Stimulated activated CD4-positive, alpha-beta T cell treated with anti-CD3 and anti-CD28 coated beads, Interleukin-4, amount 100 ng/mL, for 48 hours (primary cell): ENCODE measurements around the gene TCEANC2.

Experiments used
- DNase-seq, 2 donors: peaks; one replicate each; pipeline ENCODE4 v3.0.0-alpha.2; 2020; ENCODE audit warnings: low read depth in 2 of 2

TCEANC2 gene

DNA sequence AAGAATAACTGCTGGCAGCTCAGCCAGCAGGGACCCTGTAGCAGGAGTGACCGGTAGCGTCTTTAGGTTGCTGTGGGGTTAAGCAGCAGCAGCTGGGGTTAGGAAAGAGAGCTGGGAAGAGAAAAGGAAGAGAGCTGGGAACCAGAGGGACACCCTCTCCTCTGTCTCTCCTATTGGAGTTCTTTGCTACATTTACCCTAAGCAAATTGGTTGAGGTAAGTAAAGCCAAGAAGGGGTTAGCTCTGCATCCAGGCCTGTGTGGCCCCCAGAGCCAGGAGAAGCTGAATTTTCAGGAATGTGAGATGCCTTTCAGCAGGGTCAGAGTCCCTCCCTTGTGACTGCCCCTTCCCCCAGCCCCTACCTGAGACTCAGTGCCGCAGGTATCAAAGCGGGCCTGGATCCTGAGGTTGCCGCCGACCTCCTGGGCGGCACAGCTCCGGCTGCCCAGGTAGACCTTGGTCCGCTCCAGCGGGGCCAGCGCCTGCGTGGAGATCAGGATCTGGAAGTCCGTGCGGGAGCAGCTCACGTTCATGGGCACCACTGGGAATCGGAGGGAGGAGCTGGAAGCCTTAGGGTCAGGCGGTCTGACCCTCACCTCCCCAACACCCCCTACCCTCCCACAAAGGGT is 83.0 kb downstream of the TCEANC2 start:
- no peak for DNase-seq

GRCh38 chr1:54136963-54137533 is 83.6 kb downstream of the TCEANC2 start:
- DNase-seq: no peak

- DNase-seq: no peak
Measured at GRCh38 chr1:54137534-54138061, 84.2 kb downstream of the TCEANC2 start.

GRCh38 chr1:54138994-54139393 is 85.6 kb downstream of the TCEANC2 start:
- no peak for DNase-seq

- DNase-seq: no peak
Measured at GRCh38 chr1:54139711-54140110, 86.3 kb downstream of the TCEANC2 start.

DNA sequence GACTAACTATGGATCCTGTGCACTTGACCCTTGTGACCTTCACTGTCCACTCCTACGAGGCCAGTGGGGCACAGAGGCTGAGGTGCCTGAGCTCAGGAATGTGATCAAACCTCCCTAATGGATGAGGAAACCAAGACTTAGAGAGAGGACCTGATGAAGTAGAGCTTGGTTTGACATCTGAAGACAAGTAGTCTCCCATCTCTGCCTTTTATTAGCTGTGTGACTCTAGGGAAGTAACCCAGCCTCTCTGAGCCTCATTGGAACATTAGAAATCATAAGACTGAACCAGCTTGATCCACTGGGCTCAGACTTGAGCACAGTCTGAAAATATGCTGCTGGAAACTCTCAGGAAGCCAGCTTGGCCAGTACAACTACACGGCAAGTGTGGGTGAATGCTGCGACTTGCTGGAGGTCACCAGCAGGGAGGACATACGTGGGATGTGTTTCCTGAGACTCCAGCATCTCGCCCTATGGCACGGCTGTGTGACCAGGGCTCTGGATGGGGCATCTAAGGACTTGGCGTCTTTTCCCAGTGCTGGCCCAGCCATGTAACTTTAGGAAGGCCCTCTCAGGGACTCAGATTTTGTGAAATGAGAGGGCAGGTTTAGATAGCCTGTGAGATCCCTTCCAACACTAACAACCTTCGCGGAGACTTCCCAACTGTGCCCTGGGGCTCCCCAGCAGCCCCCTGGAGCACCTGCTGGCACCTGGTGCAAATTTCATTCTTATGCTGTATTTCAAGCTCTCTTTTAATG is 88.9 kb downstream of the TCEANC2 start:
- DNase-seq: no peak

- DNase-seq: no peak
Measured at GRCh38 chr1:54144366-54144765, 91.0 kb downstream of the TCEANC2 start.

DNA sequence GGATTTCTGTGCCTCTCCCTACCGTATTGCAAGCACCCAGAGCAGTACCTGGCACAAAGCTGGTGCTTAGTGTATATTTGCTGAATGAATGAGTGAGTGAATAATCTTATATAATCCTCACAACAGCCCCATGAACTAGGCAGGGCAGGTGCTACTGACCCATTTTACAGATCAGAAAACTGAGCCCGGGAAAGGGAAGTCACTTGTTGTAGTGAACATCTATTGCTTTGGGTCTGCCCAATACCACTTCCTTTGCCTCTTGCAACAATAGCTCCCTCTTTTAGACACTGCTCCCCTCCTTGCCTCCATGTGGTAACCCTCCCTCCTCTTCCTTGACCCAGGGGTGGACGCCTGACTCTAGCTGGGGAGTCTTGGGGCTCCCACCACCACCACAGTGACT is 96.3 kb downstream of the TCEANC2 start:
- DNase-seq: no peak

GRCh38 chr1:54151013-54151412 is 97.6 kb downstream of the TCEANC2 start:
- DNase-seq: no peak

DNA sequence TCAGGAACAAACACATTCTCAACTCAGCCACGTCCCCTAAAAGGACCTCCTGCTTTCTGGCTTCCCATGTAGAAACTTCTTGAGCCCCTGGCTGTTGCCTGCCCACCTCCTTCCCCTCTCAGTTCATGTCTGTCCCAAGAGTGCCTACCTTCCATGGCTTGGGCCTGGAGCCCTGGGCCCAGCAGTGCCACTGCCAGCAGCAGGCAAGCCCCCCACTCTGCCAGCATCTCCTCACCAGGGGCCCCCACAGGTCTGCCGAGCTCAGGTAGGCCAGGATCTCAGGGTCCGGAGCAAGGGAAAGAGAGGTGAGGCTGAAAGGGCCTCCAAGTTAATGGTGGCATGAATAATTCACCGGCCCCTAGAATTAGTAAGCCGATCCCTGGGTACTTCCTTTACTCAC is 99.3 kb downstream of the TCEANC2 start, which contains the start of gene CDCP2:
Gene CDCP2, minus strand, starts transcription at position 305 of the 400 bp plus-strand sequence. Its CDS starts 78 bp downstream, at position 227.
- no peak for DNase-seq

- DNase-seq: no peak
Measured at GRCh38 chr1:54153535-54154439, 100.4 kb downstream of the TCEANC2 start.
